Stimulated activated naive CD8-positive, alpha-beta T cell treated with anti-CD3 and anti-CD28 coated beads, Interleukin-15, Interleukin-2, amounts not matched to agents 100 U/mL and 50 U/mL, for 24 hours (primary cell): ENCODE measurements around the gene DVL1.

ENCODE experiments used
- ATAC-seq: fragments of 150-1000 bp; cut with Tn5 transposase; one replicate; pipeline ENCODE4 v1.10.0; 2021
- DNase-seq: peaks from one replicate; pipeline ENCODE4 v3.0.0; 2021

Gene DVL1

GRCh38 chr1:1355416-1355815 lies 6.2 kb upstream of the DVL1 start:
- peak; percentile 40 for DNase-seq

GRCh38 chr1:1354271-1355247 lies 5.3 kb upstream of the DVL1 start:
- no peak for ATAC-seq
- DNase-seq, result no peak

More at GRCh38 chr1:1355416-1355815, 6.2 kb upstream of the DVL1 start:
- no peak for ATAC-seq

- no peak for DNase-seq
- no peak for ATAC-seq
Measured at GRCh38 chr1:1353389-1354151, 4.4 kb upstream of the DVL1 start.

- no peak for DNase-seq
- no peak for ATAC-seq
Measured at GRCh38 chr1:1352786-1353388, 3.7 kb upstream of the DVL1 start.

GRCh38 chr1:1351511-1352427 lies 2.6 kb upstream of the DVL1 start:
- ATAC-seq (no peak), DNase-seq (no peak)

- peak; percentile 17 for ATAC-seq
- no peak for DNase-seq
Measured at GRCh38 chr1:1348420-1349255, 580 bp downstream of the DVL1 start.

- ATAC-seq (no peak), DNase-seq (no peak)
Measured at GRCh38 chr1:1347663-1348419, 1.4 kb downstream of the DVL1 start.

GRCh38 chr1:1347026-1347595 lies 2.1 kb downstream of the DVL1 start:
- DNase-seq (no peak), ATAC-seq (no peak)

GRCh38 chr1:1346501-1346890 lies 2.7 kb downstream of the DVL1 start:
- DNase-seq (no peak), ATAC-seq (no peak)

- ATAC-seq (no peak), DNase-seq (no peak)
Measured at GRCh38 chr1:1345860-1346500, 3.2 kb downstream of the DVL1 start.

GRCh38 chr1:1345384-1345783 lies 3.8 kb downstream of the DVL1 start:
- ATAC-seq (no peak), DNase-seq (no peak)

- DNase-seq (peak; percentile 69), ATAC-seq (peak; percentile 77)
Measured at GRCh38 chr1:1344655-1345361, 4.4 kb downstream of the DVL1 start.

- DNase-seq, result no peak
- no peak for ATAC-seq
Measured at GRCh38 chr1:1343811-1344421, 5.3 kb downstream of the DVL1 start.

GRCh38 chr1:1342584-1343115 lies 6.6 kb downstream of the DVL1 start:
- DNase-seq, result no peak
- no peak for ATAC-seq

GRCh38 chr1:1342061-1342562 lies 7.1 kb downstream of the DVL1 start:
- no peak for DNase-seq
- ATAC-seq, result no peak

- DNase-seq, result no peak
- ATAC-seq, result no peak
Measured at GRCh38 chr1:1341549-1342021, 7.6 kb downstream of the DVL1 start.

- ATAC-seq, result no peak
- DNase-seq, result no peak
Measured at GRCh38 chr1:1340791-1341548, 8.2 kb downstream of the DVL1 start.
